ENCODE measurements around the gene TAF3.

GRCh38 chr10:8051109-8051821 lies 233.0 kb downstream of the TAF3 start:
- no peak for TF ChIP-seq CTCF (IDR thresholded peaks at IDR 0.05; ENCODE audit: borderline replicate concordance, extremely low read depth, low read length, poor library complexity, severe bottlenecking)
- no peak for TF ChIP-seq EZH2 (IDR thresholded peaks at IDR 0.05; ENCODE audit: borderline replicate concordance, low read depth, low read length, severe bottlenecking)

Measured in DND-41 (cell line).